GM19468 (cell line): ENCODE measurements around the gene SBNO2.
"Not testable (repeated sequence)": the region's sequence is repeated elsewhere in the genome, so short reads cannot be mapped to it uniquely, and the experiment has no call there.

Experiments used
- ATAC-seq: cut with Tn5 transposase; IDR thresholded peaks from one replicate; pipeline ENCODE4 v1.9.1; 2021; ENCODE audit warnings: mild to moderate bottlenecking, moderate library complexity, moderate number of reproducible peaks; ENCODE audit not compliant: unreplicated experiment; ENCODE audit errors: extremely low read depth

The SBNO2 gene

DNA sequence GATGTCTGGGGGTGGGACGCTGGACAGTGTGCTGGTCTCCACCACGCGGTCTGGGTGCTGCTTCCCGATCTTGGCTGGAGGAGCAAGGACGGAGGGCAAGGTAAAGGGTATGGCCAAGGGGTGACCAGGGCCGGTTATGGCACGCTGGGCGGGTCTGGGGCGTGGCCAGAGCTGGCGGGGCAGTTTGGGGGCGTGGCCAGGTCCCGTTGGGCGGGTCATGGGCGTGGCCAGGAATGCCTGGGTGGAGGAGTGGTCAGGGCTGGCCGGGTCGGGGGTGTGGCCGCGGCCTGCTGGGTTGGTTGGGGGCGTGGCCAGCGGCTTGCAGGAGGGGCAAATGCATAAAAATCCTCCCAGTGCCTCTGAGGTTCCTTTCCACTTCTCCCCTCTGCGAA, 51.1 kb downstream of the SBNO2 start:
- ATAC-seq: no peak

DNA sequence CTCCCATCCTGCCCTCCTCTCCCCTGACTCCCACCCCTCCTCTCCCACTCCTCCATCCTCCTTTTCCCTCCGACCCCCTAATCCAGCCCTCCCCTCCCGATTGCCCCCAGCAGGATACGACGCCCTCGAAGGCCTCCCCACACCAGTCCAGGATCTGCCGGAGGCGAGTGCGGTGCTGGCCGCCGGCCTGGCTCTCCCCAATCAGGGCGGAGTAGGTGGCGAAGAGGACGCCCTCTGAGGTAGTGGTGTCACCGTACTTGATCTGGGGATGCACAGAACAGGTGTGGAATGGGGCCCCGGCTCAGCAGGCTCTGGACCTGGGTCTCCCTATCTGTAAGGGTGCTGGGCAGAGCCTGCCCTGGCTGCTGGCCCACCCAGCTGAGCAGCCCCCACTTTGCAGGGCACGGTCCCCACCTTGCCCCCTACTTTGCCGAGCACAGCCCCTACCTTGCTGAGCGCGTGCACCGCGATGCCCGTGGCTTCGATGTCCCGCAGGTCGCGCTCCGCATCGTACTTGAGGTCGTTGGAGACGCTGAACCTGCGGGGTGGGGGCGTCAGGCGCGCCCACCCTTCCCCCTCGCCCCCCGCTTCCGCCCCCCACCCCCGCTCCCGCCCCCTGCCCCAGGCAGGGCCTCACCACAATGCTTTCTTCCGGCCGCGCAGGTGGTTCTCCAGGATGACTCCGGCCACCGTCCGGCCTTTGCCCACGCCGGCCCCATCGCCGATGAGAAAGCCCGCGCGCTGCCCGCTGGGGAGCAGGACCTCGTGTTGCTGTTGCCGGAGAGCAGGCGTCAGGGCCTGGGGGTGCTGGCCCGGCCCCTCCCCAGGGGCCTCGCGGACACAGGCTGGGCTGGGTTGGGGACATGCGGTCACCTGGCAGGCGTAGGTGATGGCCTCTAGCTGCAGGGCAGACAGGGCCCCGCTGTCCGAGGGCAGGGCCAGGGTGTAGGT, 51.8 kb downstream of the SBNO2 start:
- no peak for ATAC-seq

- no peak for ATAC-seq
Measured at GRCh38 chr19:1121395-1121794, 52.7 kb downstream of the SBNO2 start.

GRCh38 chr19:1119475-1120217, 54.4 kb downstream of the SBNO2 start:
- no peak for ATAC-seq

DNA sequence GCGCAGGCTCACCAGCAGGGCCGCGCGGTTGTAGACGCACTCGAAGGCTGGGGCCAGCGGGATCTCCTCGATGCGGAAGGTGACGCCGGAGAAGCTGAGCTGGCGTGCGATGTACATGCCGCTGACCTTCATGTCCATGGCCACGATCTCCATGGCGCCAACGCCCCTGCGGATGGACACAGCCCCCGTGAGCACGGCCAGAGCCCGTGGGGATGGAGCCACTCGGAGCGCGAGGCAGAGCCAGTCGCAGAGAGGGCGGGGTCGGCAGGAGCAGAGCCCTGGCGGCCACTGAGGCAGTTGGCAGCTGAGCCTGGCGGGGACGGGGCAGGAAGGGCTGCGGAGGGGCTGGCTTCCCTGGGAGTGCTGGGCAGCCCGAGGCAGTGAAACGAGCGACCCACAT, 55.1 kb downstream of the SBNO2 start:
- ATAC-seq: no peak

DNA sequence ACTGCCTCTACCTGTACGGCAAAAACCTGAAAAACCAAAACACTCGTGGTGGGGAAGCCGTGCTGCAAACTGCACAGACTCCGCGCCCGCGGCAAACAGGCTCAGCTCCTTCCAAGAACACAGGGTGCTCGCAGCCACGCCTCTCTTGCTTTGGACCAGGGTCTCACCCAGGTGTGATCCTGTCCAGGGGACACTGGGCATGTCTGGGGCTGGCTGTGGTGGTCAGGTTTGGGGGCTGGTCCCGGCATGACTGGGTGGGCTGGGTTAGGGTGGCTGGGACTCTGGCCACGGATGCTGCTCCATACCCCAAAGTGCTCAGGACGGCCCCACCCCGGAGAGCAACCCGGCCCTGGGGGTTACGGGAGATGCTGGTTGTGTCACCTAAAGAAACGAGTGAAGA, 56.4 kb downstream of the SBNO2 start:
- ATAC-seq: no peak

- no peak for ATAC-seq
Measured at GRCh38 chr19:1116726-1117581, 57.1 kb downstream of the SBNO2 start.

- ATAC-seq: no peak
Measured at GRCh38 chr19:1115646-1116420, 58.2 kb downstream of the SBNO2 start.

DNA sequence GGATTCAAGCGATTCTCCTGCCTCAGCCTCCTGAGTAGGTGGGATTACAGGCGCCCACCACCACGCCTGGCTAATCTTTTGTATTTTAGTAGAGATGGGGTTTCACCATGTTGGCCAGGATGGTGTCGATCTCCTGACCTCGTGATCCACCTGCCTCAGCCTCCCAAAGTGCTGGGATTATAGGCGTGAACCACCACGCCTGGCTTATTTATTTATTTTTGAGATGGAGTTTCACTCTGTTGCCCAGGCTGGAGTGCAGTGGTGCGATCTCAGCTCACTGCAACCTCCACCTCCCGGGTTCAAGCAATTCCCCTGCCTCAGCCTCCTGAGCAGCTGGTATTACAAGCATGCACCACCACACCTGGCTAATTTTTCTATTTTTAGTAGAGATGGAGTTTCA, 59.3 kb downstream of the SBNO2 start:
- not testable (repeated sequence) for ATAC-seq

- ATAC-seq: no peak
Measured at GRCh38 chr19:1113986-1114483, 60.0 kb downstream of the SBNO2 start.

DNA sequence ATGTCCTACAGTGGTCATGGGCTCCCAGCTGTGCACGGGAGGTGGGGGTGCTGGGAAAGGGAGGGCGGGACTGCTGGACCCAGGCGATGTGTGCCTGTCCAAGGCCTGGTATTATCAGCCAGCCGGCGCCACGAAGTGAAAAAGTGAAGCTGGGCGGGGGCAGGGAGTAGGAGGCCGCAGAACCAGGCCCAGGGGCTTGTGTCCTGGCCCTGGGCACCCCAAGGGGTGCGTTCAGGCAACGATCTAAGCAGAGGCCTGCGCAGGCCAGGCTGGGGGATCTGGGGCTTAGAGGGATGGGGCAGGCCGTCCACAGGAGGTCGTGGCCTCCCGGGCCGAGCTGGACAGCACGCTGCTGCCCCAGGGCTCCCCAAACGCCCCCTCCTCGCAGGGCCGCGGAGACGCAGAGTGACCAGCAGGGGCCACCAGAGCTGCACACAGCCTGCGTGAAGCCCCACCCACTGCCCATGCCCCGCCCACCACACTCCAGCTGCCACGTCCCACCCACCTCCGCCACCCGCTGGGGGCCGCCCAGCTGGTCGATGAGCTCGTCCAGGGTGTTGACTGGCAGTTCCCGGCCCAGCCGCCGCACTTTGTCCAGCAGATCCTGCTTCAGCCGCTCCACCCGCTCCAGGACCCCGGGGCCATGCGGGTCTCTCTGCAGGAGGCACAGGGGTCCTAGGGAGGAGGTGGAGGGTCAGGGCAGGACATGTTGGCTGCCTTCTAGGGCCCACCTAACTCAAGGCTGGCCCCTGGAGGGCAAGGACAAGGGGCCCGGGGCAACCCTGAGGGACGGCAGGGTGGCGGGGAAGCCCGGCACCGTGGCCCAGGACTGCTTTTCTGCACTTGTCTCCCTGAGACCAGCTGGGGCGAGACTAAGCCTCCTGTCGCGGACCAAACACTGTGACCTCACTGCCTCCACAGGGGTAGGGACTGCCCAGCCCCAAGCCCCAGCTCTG, 60.8 kb downstream of the SBNO2 start:
- ATAC-seq: no peak

- no peak for ATAC-seq
Measured at GRCh38 chr19:1112268-1113029, 61.6 kb downstream of the SBNO2 start.

DNA sequence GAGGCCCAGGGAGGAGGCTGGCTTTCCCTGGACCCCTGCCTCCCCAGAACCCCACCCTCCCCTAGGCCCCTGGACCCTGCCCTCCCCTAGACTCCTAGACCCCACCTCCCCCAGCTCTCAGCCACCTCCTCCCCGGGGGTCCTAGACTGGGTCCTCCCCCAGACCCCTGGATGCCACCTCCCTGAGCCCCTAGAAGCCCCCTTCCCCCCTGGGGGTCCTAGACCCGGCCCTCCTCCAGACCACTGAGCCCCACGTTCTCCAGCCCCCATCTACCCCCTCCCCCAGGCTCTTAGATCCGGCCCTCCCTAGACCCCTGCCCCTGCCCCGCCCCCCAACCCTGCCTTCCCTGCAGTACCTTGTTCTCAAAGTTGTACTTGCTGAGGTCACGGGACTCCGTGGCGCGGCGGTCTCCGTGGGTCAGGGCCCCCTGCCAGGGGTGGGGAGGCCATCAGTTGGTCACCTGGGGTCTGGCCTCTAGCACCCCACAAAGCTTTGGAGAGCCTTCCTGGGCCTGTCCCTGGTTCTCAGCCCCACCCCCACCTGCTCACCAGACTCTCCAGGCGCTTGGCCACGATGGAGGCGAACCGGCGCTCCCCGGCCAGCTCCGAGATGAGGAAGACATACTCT, 62.3 kb downstream of the SBNO2 start:
- ATAC-seq: no peak

- no peak for ATAC-seq
Measured at GRCh38 chr19:1110809-1111640, 63.0 kb downstream of the SBNO2 start.

DNA sequence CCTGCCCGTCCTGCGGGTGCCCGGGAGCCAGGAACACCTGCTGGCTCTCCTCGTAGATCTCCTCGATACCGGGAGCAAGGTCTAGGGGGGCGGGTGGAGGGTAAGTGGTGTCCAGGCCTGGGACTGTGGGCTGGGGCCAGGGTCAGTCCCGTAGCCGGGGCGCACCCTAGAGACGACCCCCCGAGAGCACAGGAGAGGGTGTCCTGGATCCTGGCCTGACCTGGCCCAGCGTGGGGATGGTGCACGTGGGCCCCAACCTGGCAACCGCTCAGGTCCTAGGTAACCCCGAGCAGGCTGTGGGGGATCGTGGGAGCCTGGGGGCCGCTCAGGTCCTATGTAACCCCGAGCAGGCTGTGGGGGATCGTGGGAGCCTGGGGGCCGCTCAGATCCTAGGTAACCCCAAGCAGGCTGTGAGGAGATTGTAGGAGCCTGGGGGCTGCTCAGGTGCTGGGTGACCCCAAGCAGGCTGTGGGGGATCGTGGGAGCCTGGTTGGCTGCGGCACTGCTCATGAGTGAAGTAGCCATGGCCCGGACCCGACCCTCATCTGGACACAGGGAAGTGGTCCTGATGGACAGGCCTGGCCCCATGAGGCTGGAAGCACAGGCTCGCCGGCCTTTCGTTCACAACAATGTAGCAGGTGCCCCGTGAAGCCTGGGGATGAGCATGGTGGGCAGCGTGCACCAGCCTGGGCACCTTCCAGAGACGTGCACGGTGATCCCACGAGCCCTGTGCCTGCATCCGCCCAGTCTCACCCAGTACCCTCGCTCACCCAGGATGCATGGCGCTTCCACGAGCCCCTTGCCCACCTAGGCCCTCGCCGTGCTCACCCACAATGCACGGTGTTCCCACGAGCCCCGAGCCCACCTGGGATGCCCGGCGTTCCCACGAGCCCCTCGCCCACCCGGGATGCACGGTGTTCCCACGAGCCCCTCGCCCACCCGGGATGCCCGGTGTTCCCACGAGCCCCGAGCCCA, 64.1 kb downstream of the SBNO2 start:
- ATAC-seq: no peak
